ENCODE results near the gene GABRA5. TPM values are rescaled to one million over a fixed set of nuclear protein-coding genes. Genes with fewer than 3 reads are reported as not detected.

The GABRA5 gene
- total RNA-seq, 2 donors from 2014 or later: not detected

DNA sequence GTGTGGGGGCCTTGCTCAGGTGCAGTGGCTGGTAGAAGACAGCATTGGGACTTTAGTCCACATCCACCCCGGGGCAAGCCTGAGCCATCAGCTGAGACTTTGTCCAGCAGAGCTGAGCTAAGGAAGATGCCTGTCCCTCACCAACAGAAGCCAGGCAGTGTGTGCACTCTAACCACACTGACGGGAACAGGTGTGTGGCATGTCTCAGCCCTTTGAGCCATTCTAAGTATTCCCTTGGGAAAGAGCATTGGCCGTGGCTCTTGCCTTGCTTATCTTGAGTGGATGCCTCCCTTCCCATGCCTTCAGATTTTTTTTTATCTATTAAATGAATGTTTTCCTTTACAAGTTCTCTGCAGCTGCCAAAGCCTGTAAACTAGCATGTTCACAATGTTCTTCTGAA is 3.5 kb downstream of the GABRA5 start:
- no peak overlapping the region for H3K27ac Mint-ChIP-seq
- peaks cover 0 to 5% of the 10 kb centered on the region in 2 donors for H3K36me3 Mint-ChIP-seq
- ATAC-seq: no peak
- H3K9me3 Mint-ChIP-seq: no peaks in the 10 kb centered on the region
- DNase-seq (ENCODE audit: low spot score in 2 of 2): no peak

DNA sequence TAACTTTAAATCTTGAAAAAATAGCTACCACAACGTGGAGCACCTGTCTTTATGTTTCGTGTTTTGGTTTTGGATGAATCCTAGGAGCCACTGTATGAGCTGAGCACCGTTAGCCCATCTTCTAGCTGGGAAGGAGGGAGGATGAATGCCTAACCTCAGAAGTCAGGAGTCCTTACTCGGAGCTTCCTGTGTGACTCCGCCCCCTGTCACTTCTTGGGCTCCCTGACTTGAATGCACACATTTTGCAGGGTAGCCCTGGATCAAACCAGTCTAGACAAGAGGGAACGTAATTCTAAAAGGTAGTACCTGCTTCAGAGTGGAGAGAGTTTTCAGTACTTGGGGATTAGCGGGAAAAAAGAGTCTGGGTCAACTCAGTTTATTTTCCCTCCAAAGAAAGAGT is 5.3 kb downstream of the GABRA5 start:
- no peak overlapping the region for H3K27ac Mint-ChIP-seq
- H3K36me3 Mint-ChIP-seq: no peaks in the 10 kb centered on the region
- no peak for DNase-seq (ENCODE audit: low spot score in 2 of 2)
- no peaks in the 10 kb centered on the region for H3K9me3 Mint-ChIP-seq
- no peak for ATAC-seq

DNA sequence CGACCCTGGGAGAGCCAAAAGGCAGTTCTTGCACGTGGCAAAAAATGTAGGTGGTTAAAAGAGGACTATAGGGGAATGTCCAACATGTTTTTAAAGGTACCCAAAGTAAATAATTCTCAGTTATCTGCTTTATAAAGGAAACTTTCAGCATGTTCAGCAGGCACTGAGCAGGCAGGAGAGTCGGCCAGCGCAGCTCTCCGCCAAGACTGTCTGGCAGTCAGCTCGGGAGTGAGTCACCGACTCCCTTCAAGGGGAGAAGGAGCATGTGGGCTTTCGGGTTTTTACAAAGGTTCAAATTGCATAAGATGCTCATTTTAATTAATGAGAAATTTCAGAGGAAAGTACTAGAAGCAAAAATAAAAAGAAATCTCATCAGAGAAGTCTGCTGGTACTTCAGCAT is 7.0 kb downstream of the GABRA5 start:
- Mint-ChIP-seq H3K9me3 (no peaks in the 10 kb centered on the region), H3K27ac (no peak overlapping the region), H3K36me3 (no peaks in the 10 kb centered on the region)
- ATAC-seq (no peak), DNase-seq (ENCODE audit: low spot score in 2 of 2) (no peak)

DNA sequence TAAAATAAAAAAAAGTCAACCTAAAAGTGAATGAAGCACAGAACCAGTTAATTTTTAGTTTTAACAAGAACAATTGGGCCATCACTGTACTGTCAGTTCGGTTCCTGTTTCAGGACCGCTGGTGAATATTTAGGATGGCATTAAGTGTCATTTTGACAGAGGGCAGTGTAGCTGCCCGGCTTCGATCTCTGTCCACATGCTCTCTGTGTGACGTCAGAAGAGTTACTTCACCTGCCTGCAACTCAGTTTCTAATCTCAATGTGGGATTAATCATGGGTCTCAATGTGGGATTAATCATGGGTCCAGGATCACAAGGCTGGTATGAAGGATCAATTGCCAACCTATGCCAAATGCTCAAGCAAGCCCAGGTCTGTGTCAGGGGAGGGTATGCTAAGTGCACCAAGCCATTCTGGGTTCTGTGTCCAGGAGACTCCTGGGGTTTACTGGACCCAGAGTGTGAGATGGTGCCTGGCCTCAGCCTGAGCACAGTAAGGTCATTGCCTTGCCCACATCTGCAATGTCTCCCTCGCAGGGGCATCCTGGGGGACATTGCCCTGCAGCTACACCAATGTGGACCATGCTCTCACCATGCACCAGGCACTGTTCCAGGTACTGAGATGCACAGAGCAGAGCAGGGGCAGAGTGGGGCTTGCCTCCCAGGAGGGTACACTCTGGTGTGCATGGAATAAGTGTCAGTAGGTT is 8.1 kb downstream of the GABRA5 start:
- Mint-ChIP-seq H3K9me3 (no peaks in the 10 kb centered on the region), H3K27ac (no peak overlapping the region), H3K36me3 (no peaks in the 10 kb centered on the region)
- DNase-seq (ENCODE audit: low spot score in 2 of 2) (no peak), ATAC-seq (no peak)

DNA sequence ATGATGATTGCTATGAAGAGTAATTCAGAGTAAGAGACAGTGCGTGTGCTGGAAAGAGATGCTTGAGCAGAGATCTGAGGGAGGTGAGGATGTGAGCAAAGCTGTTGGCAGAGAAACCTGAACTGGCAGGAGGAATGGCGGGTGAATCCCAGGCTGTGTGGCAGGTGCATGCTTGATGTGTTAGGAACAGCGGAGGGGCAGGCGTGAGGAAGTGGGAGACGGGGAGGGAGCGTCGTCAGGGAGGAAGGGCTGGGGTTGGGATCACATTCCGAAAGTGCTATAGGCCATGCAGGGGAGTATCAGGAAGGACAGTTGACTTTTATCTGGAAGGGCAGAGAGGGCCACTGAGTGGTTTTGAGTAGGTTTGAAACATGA is 8.6 kb downstream of the GABRA5 start:
- DNase-seq (ENCODE audit: low spot score in 2 of 2): no peak
- H3K9me3 Mint-ChIP-seq: no peaks in the 10 kb centered on the region
- no peak overlapping the region for H3K27ac Mint-ChIP-seq
- H3K36me3 Mint-ChIP-seq: no peaks in the 10 kb centered on the region
- ATAC-seq: no peak

DNA sequence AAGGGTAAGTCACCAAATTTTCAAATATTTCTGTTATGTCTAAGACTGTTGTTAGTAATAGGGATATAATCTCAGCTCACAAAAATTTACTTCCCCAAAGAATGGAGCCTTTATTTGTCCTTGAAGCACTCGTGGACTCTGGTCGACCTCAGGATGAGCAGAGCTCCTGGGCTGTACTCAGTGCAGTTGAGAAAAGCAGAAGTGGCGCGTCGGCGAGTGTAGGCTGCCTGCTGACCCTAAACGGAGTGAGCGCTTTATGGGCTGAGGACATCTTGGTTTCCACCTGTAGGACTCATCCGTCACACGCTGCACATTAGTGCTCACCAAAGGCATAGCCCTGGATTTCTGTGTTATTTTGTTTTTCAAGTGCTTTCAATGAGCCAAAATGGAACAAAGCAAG is 11.0 kb downstream of the GABRA5 start:
- no peaks in the 10 kb centered on the region for H3K9me3 Mint-ChIP-seq
- no peak for ATAC-seq
- H3K36me3 Mint-ChIP-seq: no peaks in the 10 kb centered on the region
- no peak for DNase-seq (ENCODE audit: low spot score in 2 of 2)
- no peak overlapping the region for H3K27ac Mint-ChIP-seq

DNA sequence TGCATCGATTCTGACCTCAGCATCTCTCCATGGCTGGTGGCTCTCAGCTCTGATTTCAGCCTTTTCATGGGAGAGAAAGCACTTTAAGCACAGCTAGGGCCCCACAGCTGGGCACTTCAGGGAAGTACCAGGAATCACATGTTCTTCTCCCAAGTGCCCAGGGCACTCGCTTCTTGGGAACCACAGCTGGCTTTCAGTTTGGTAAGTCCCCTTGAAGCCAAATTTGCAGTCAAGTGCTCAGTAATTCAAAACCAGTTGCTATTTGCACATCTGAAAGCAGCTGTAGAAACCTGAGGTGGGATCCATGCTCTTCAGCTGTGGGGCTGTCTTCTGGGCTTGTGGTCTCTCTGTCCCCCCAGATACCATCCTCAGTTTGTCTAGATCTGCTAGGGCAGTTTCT is 12.8 kb downstream of the GABRA5 start:
- ATAC-seq: no peak

DNA sequence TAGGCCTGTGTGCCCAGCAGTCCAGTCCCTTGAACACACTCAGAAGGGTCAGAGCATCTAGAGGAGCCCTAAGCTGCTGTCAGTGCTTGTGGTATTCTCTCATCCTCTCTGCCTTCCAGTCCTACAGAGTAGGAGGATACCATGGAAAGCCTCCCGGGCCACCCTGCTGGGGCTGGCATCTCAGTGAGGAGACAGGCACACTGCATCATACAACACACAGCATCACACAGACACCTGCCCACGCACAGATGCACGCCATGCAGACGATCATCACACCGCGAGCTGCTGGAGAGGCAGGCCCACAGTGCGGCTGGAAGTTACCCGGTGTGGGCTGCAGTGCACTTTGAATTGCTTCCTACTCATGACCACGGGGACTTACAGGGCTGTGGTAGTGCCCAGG is 15.2 kb downstream of the GABRA5 start:
- Mint-ChIP-seq H3K27ac (no peak overlapping the region), H3K36me3 (no peaks in the 10 kb centered on the region), H3K9me3 (no peaks in the 10 kb centered on the region)
- ATAC-seq (no peak), DNase-seq (ENCODE audit: low spot score in 2 of 2) (no peak)

More for the DNA sequence above, 12.8 kb downstream of the GABRA5 start:
- DNase-seq (ENCODE audit: low spot score in 2 of 2): no peak
- no peak overlapping the region for H3K27ac Mint-ChIP-seq
- no peaks in the 10 kb centered on the region for H3K9me3 Mint-ChIP-seq
- no peaks in the 10 kb centered on the region for H3K36me3 Mint-ChIP-seq

DNA sequence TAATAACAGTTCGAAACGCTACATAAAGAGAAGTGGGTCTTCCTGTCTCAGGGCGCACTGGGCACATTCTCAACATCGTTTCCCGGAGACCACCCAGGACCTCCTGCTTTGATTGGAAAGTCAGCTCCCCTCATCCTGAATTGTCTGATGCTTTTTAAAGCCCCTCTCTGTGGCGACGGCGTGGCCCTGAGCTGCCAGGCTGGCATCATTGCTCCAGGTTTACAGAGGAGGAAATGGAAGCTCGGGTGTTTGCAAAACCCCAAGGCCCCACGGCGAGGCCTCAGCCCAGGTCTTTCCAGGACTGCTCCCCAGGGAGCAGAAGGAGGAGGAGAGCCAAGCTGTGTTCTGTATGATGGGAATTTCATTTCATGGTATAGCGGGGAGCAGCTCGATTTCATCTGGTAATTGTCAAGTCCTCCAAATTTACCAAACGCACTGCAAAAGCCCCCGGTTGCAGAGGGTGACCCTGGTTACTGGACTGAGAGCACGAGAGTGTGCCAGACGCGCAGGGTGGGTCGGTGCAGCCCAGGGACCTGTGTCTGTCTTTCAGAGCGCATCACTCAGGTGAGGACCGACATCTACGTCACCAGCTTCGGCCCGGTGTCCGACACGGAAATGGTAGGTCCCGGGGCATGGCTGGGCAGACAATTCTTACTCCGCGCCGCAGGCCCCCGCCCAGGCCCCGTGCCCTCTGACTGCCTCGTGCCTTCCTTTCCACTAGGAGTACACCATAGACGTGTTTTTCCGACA is 15.9 kb downstream of the GABRA5 start:
- ATAC-seq (no peak), DNase-seq (ENCODE audit: low spot score in 2 of 2) (no peak)
- Mint-ChIP-seq H3K36me3 (no peaks in the 10 kb centered on the region), H3K27ac (no peak overlapping the region), H3K9me3 (no peaks in the 10 kb centered on the region)

DNA sequence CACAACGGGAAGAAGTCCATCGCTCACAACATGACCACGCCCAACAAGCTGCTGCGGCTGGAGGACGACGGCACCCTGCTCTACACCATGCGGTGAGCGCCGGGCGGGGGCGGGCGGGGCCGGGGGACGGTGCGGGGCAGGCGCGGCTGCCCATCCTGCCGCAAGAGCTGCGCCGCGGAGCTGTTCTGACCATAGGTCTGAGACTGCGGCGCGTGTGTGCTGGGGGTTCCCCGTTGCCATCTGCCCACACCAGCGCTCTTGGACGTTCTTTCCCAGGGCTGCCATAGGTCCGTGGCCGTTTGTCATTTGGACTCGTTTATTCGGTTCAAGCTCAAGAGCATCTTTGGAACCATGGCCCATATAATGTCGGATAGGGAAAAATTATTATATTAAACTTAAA is 16.6 kb downstream of the GABRA5 start:
- DNase-seq (ENCODE audit: low spot score in 2 of 2): no peak
- no peaks in the 10 kb centered on the region for H3K36me3 Mint-ChIP-seq
- H3K9me3 Mint-ChIP-seq: no peaks in the 10 kb centered on the region
- H3K27ac Mint-ChIP-seq: no peak overlapping the region
- no peak for ATAC-seq

DNA sequence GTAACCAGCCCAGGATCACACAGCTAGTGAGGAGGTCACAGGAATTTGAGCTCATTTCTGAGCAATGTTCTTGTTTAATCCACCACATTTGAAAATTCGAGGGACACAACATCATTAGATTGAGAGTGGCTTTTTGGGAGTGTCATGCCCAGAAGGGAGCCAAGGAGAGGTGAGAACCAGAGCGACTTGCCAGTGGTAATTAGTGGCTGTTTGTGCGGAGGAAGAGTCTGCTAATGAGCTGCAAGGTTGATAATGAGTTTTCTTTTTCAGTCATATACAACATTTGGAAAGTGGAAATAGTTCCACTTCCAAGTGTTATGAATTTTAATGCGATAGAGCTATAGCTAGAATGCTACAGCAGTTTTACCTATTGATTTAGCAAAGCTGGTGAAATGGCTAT is 19.7 kb downstream of the GABRA5 start:
- H3K27ac Mint-ChIP-seq: no peak overlapping the region
- no peak for DNase-seq (ENCODE audit: low spot score in 2 of 2)
- no peaks in the 10 kb centered on the region for H3K9me3 Mint-ChIP-seq
- H3K36me3 Mint-ChIP-seq: no peaks in the 10 kb centered on the region
- ATAC-seq: no peak

DNA sequence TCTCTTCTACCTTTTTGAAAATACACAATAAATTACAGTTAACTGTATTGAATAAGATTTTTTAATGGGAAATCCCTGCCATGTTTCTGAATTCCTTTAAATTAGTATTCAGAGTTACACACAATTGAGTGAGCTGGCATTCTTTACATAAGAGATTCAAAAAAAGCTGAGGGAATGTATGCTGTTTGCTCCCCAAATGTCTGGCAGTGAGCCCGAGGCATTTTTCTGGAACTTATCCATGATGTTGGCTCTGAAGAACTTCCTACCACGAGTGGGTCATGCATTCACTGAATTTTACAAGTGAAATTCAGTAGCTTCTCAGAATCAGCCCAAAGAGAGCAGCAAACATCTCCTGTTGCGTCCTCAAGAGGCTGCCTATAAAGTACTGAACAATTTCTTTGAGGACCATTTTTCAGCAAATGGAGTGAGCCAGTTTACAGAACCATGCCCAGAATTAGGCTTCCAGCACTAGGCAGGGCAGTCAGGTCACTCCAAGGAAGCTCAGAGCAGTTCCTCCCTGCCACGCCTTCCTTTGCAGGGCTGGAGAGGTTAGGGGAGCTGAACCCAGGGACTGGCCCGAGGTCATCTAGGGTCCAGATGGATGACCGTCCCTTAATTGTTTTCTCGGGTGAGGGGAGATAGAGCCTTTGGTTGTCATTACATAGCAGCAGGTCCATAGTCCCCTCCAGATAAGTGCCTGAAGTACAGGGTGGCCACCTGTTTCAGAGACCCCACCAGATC is 21.2 kb downstream of the GABRA5 start:
- Mint-ChIP-seq H3K36me3 (no peaks in the 10 kb centered on the region), H3K27ac (no peak overlapping the region), H3K9me3 (peaks cover 4 to 6% of the 10 kb centered on the region in 2 donors)
- DNase-seq (ENCODE audit: low spot score in 2 of 2) (no peak), ATAC-seq (no peak)

DNA sequence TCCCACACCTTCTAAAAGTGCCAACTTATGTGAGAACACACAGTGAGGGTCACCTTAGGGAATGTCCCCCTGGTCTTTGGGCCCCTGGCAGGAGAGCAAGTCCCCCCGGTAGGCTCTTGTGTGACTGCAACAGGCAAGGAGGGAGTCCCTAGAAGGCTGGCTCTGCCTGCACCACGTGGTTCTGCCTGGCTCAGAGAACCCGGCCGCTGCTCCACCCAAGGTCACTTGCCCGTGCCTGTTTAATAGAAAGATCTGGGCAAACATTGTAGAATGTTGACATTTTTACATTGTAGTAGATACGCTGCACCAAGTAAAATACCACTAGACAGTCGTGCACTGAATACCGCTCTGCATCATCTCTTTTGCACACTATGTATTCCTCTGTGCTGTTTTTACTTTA is 21.9 kb downstream of the GABRA5 start:
- DNase-seq (ENCODE audit: low spot score in 2 of 2) (no peak), ATAC-seq (no peak)
- H3K36me3 Mint-ChIP-seq: no peaks in the 10 kb centered on the region
- H3K27ac Mint-ChIP-seq: no peak overlapping the region
- peaks cover 5 to 9% of the 10 kb centered on the region in 2 donors for H3K9me3 Mint-ChIP-seq

DNA sequence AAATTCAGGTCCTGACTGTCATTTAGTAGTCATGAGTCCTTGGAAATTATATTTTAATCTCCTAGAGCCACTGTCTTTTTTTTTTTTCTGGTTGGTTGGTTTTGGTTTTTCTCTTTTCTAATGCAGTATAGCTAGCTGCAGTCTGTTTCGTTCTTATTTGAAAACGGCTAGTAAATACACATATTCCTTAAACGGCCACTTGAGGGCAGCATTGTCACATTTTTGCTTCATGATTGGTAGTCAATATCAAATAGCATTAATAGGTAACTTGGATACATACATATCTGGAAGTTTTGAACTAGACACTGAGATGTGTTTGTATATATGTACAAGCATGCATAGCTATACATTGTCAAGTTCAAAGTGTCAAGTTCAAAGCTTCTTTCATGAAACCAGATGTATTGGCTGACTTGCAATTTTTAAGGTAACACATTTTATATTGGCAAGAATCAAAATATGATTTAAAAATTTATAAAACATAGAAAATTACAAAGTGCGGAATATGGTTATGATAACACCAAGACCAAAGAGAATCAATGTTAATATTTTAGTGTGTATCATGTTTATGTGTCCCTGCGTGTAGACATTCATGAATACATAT is 22.5 kb downstream of the GABRA5 start:
- peaks cover 5 to 11% of the 10 kb centered on the region in 2 donors for H3K9me3 Mint-ChIP-seq
- no peaks in the 10 kb centered on the region for H3K36me3 Mint-ChIP-seq

DNA sequence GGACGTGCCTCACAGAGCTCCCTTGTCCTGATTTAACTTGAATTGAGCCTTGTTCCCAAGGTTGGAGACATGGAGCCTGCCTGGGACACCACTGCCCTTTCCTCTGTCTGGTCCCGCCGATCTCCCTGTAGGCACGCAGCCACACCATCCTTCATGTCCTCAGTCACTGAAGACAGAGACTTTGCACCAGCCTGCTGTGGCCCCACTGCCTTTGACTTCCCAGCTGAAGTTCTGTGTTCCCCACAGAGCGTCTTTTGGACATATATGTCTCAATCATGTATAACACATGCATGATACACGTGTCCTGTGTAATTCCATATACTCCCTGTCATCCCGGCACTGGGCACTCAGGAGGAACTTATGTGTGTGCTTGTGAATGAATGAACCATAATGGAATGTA is 23.6 kb downstream of the GABRA5 start:
- Mint-ChIP-seq H3K27ac (no peak overlapping the region), H3K9me3 (peaks cover 5 to 21% of the 10 kb centered on the region in 2 donors), H3K36me3 (no peaks in the 10 kb centered on the region)
- no peak for DNase-seq (ENCODE audit: low spot score in 2 of 2)
- no peak for ATAC-seq

More for the DNA sequence above, 22.5 kb downstream of the GABRA5 start:
- H3K27ac Mint-ChIP-seq: no peak overlapping the region
- ATAC-seq (no peak), DNase-seq (ENCODE audit: low spot score in 2 of 2) (peak in 1 of 2 donors; percentile 41)

DNA sequence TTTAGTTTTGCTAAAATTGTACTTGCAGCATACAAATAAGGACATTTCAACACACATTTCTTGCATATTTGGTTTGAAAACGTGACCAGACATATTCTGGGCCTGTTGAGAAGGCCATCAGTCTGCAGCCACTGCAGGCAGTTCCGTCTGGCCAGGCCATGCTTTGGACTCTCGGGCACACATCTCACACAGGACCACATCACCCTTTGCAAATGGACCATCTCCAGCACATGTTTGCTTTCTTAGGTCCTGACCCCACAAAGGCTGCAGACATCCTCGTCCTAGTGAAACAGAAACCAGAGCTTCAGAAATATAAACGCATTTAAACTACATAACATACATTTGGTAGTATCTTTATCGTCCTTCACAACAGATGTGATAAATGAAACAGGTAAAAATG is 24.1 kb downstream of the GABRA5 start:
- ATAC-seq: no peak
- no peaks in the 10 kb centered on the region for H3K36me3 Mint-ChIP-seq
- H3K9me3 Mint-ChIP-seq: peaks cover 5 to 21% of the 10 kb centered on the region in 2 donors
- H3K27ac Mint-ChIP-seq: no peak overlapping the region
- no peak for DNase-seq (ENCODE audit: low spot score in 2 of 2)
